Measurements from ENCODE around the gene PRKCE. TPM values are rescaled to one million over a fixed set of nuclear protein-coding genes. Genes with fewer than 3 reads are reported as not detected.

PRKCE gene
- total RNA-seq, 3 donors from 2014 or later (not counting 1 experiment from before 2014, with no cell fraction given) = 35.2 to 42.1 (median 38.6) TPM

- WGBS (ENCODE audit: insufficient coverage) = 93% methylated on average over 4 of the region's 4 CpGs
- Mint-ChIP-seq H3K9me3 (no peaks in the 10 kb centered on the region), H3K27me3 (ENCODE audit: low read depth in 2 of 2) (no peaks in the 10 kb centered on the region), H3K4me1 (peaks cover 16 to 31% of the 10 kb centered on the region in 2 donors), H3K4me3 (no peak overlapping the region), H3K27ac (no peak overlapping the region), H3K36me3 (no peaks in the 10 kb centered on the region)
- H3K27me3 ChIP-seq (ENCODE audit: control insufficient read depth, insufficient read depth, low read length) = no peaks in the 10 kb centered on the region
- H3K4me1 ChIP-seq (ENCODE audit: control insufficient read depth, insufficient read depth, low read length) = peaks cover 10% of the 10 kb centered on the region
- H3K4me3 ChIP-seq (ENCODE audit: low read length) = no peak overlapping the region
- ATAC-seq (no peak), DNase-seq (no peak)
- no peak overlapping the region for H3K27ac ChIP-seq (ENCODE audit: low read length)
- no peak for TF ChIP-seq CTCF (IDR thresholded peaks at IDR 0.05)
- H3K9me3 ChIP-seq (ENCODE audit: control insufficient read depth, insufficient read depth, low read length) = no peaks in the 10 kb centered on the region
- H3K36me3 ChIP-seq (ENCODE audit: control insufficient read depth, insufficient read depth, low read length) = no peaks in the 10 kb centered on the region
- intact Hi-C loops (cut with micrococcal nuclease) = no loop called here
Measured at GRCh38 chr2:45864121-45864520, 212.6 kb downstream of the PRKCE start.

GRCh38 chr2:45867349-45867748 is 215.9 kb downstream of the PRKCE start:
- no peaks in the 10 kb centered on the region for H3K9me3 Mint-ChIP-seq
- no peaks in the 10 kb centered on the region for H3K4me1 ChIP-seq (ENCODE audit: control insufficient read depth, insufficient read depth, low read length)
- no peaks in the 10 kb centered on the region for H3K36me3 ChIP-seq (ENCODE audit: control insufficient read depth, insufficient read depth, low read length)
- H3K4me3 Mint-ChIP-seq = no peak overlapping the region
- peaks cover 22 to 30% of the 10 kb centered on the region in 2 donors for H3K4me1 Mint-ChIP-seq
- no peak for TF ChIP-seq CTCF (IDR thresholded peaks at IDR 0.05)
- WGBS (ENCODE audit: insufficient coverage) = 70% methylated on average over 2 of the region's 3 CpGs
- DNase-seq (no peak), ATAC-seq (no peak)
- no peaks in the 10 kb centered on the region for H3K36me3 Mint-ChIP-seq
- no peaks in the 10 kb centered on the region for H3K9me3 ChIP-seq (ENCODE audit: control insufficient read depth, insufficient read depth, low read length)
- no peak overlapping the region for H3K27ac ChIP-seq (ENCODE audit: low read length)
- H3K27me3 ChIP-seq (ENCODE audit: control insufficient read depth, insufficient read depth, low read length) = no peaks in the 10 kb centered on the region
- H3K4me3 ChIP-seq (ENCODE audit: low read length) = no peak overlapping the region
- intact Hi-C loops (cut with micrococcal nuclease) = no loop called here
- H3K27me3 Mint-ChIP-seq (ENCODE audit: low read depth in 2 of 2) = no peaks in the 10 kb centered on the region
- H3K27ac Mint-ChIP-seq = no peak overlapping the region

GRCh38 chr2:45867800-45868199 is 216.3 kb downstream of the PRKCE start:
- no peak overlapping the region for H3K27ac ChIP-seq (ENCODE audit: low read length)
- no peaks in the 10 kb centered on the region for H3K36me3 Mint-ChIP-seq
- no peaks in the 10 kb centered on the region for H3K27me3 Mint-ChIP-seq (ENCODE audit: low read depth in 2 of 2)
- H3K27me3 ChIP-seq (ENCODE audit: control insufficient read depth, insufficient read depth, low read length) = no peaks in the 10 kb centered on the region
- no peaks in the 10 kb centered on the region for H3K36me3 ChIP-seq (ENCODE audit: control insufficient read depth, insufficient read depth, low read length)
- no peaks in the 10 kb centered on the region for H3K9me3 Mint-ChIP-seq
- DNase-seq = no peak
- H3K9me3 ChIP-seq (ENCODE audit: control insufficient read depth, insufficient read depth, low read length) = no peaks in the 10 kb centered on the region
- peaks cover 25 to 31% of the 10 kb centered on the region in 2 donors for H3K4me1 Mint-ChIP-seq
- ATAC-seq = no peak
- 64% methylated on average over 3 of the region's 4 CpGs for WGBS (ENCODE audit: insufficient coverage)
- TF ChIP-seq CTCF (IDR thresholded peaks at IDR 0.05) = no peak
- H3K4me3 Mint-ChIP-seq = no peak overlapping the region
- intact Hi-C loops (cut with micrococcal nuclease) = no loop called here
- no peak overlapping the region for H3K4me3 ChIP-seq (ENCODE audit: low read length)
- H3K4me1 ChIP-seq (ENCODE audit: control insufficient read depth, insufficient read depth, low read length) = no peaks in the 10 kb centered on the region
- no peak overlapping the region for H3K27ac Mint-ChIP-seq

- H3K27me3 ChIP-seq (ENCODE audit: control insufficient read depth, insufficient read depth, low read length) = no peaks in the 10 kb centered on the region
- intact Hi-C loops (cut with micrococcal nuclease) = no loop called here
- WGBS (ENCODE audit: insufficient coverage) = 72% methylated on average over 4 of the region's 4 CpGs
- Mint-ChIP-seq H3K36me3 (no peaks in the 10 kb centered on the region), H3K4me3 (no peak overlapping the region), H3K9me3 (no peaks in the 10 kb centered on the region), H3K27me3 (ENCODE audit: low read depth in 2 of 2) (no peaks in the 10 kb centered on the region), H3K27ac (no peak overlapping the region), H3K4me1 (peaks cover 30 to 35% of the 10 kb centered on the region in 2 donors)
- H3K9me3 ChIP-seq (ENCODE audit: control insufficient read depth, insufficient read depth, low read length) = no peaks in the 10 kb centered on the region
- H3K4me1 ChIP-seq (ENCODE audit: control insufficient read depth, insufficient read depth, low read length) = no peaks in the 10 kb centered on the region
- H3K4me3 ChIP-seq (ENCODE audit: low read length) = no peak overlapping the region
- TF ChIP-seq CTCF (IDR thresholded peaks at IDR 0.05) = no peak
- DNase-seq (no peak), ATAC-seq (no peak)
- no peak overlapping the region for H3K27ac ChIP-seq (ENCODE audit: low read length)
- no peaks in the 10 kb centered on the region for H3K36me3 ChIP-seq (ENCODE audit: control insufficient read depth, insufficient read depth, low read length)
Measured at GRCh38 chr2:45869165-45869501, 217.7 kb downstream of the PRKCE start.
